CD8-positive, alpha-beta memory T cell (primary cell): Measurements from ENCODE around the gene CALR3. TPM values are rescaled to one million over a fixed set of nuclear protein-coding genes. Genes with fewer than 3 reads are reported as not detected.
"Not testable (repeated sequence)": the region's sequence is repeated elsewhere in the genome, so short reads cannot be mapped to it uniquely, and the experiment has no call there.

Source experiments
- CTCF ChIA-PET: fragments of 350-600 bp; sonication (Branson Sonifier 250); formaldehyde crosslinking; loops from one replicate; lab custom pipeline; 2021; ENCODE audit warnings: antibody characterized with exemption; lab: Charles Lee
- POLR2A ChIA-PET: fragments of 350-600 bp; sonication (Branson Sonifier 250); formaldehyde crosslinking; loops from one replicate; lab custom pipeline; 2021; ENCODE audit warnings: antibody characterized with exemption; lab: Charles Lee
- DNase-seq, 5 donors: peaks; one replicate each; pipeline versions ENCODE4 v3.0.0 to v3.0.0-alpha.2; 2020 to 2022; ENCODE audit warnings: mixed read lengths in 1 of 5
- H3K27ac ChIP-seq: one replicate; pipeline ENCODE4 v1.7.0; 2013; ENCODE audit warnings: low read depth, mild to moderate bottlenecking, low read length, moderate library complexity
- H3K27me3 ChIP-seq: 2 replicates; pipeline ENCODE4 v1.7.0; 2013; ENCODE audit warnings: low read length, mild to moderate bottlenecking; ENCODE audit not compliant: insufficient read depth, poor library complexity, severe bottlenecking
- H3K36me3 ChIP-seq: 2 replicates; pipeline ENCODE4 v1.7.0; 2013; ENCODE audit warnings: mild to moderate bottlenecking, low read length, moderate library complexity; ENCODE audit not compliant: insufficient read depth
- H3K4me1 ChIP-seq: 2 replicates; pipeline ENCODE4 v1.7.0; 2013; ENCODE audit warnings: mild to moderate bottlenecking, low read length, moderate library complexity; ENCODE audit not compliant: insufficient read depth
- H3K4me3 ChIP-seq: 2 replicates; pipeline ENCODE4 v1.7.0; 2013; ENCODE audit warnings: mild to moderate bottlenecking, low read length
- H3K9me3 ChIP-seq: 2 replicates; pipeline ENCODE4 v1.7.0; 2013; ENCODE audit warnings: mild to moderate bottlenecking, low read length
- H3K27ac Mint-ChIP-seq, 8 donors: one replicate each; pipeline ENCODE4 v1.8.0; 2020 to 2021; ENCODE audit warnings: mixed read lengths in 8 of 8, mild to moderate bottlenecking in 6 of 8, inconsistent platforms in 3 of 8, moderate library complexity in 3 of 8
- H3K27me3 Mint-ChIP-seq, 2 donors: one replicate each; pipeline ENCODE4 v1.8.0; 2020 to 2021; ENCODE audit warnings: mixed read lengths in 2 of 2, mild to moderate bottlenecking in 1 of 2, moderate library complexity in 1 of 2
- H3K36me3 Mint-ChIP-seq, 3 donors: one replicate each; pipeline ENCODE4 v1.8.0; 2020 to 2021; ENCODE audit warnings: mixed read lengths in 3 of 3, inconsistent platforms in 1 of 3, mild to moderate bottlenecking in 1 of 3
- H3K4me1 Mint-ChIP-seq, 3 donors: one replicate each; pipeline ENCODE4 v1.8.0; 2020 to 2021; ENCODE audit warnings: mixed read lengths in 3 of 3, inconsistent platforms in 1 of 3, mild to moderate bottlenecking in 1 of 3
- H3K4me3 Mint-ChIP-seq, 7 donors: one replicate each; pipeline ENCODE4 v1.8.0; 2020 to 2021; ENCODE audit warnings: mixed read lengths in 7 of 7, mild to moderate bottlenecking in 6 of 7, moderate library complexity in 4 of 7, inconsistent platforms in 2 of 7
- H3K9me3 Mint-ChIP-seq, 5 donors: one replicate each; pipeline ENCODE4 v1.8.0; 2020 to 2022; ENCODE audit warnings: mixed read lengths in 5 of 5, mild to moderate bottlenecking in 3 of 5, moderate library complexity in 2 of 5, inconsistent platforms in 1 of 5
- polyA plus RNA-seq: library from polyadenylated mRNA; unstranded; fragments of 300-500 nt; fragmentation: Illumina TruSeq; gene quantifications from one replicate; pipeline ENCODE4 v1.2.3, GENCODE V29; 2021
- total RNA-seq, 2 experiments: library from RNA; stranded (reverse); gene quantifications; one replicate each; pipeline ENCODE4 v1.2.3, GENCODE V29; 2021

CALR3 gene
- not detected for total RNA-seq
- polyA plus RNA-seq, result not detected

GRCh38 chr19:16495982-16496612 is at the start of gene CALR3, which contains the start of gene C19orf44:
CALR3 (minus strand) TSS chr19:16496167; CDS start chr19:16496129, 38 bp downstream.
C19orf44 (plus strand) TSS chr19:16496394; CDS start chr19:16500793, 4,399 bp downstream.
- Mint-ChIP-seq H3K9me3 (no peaks in the 10 kb centered on the region), H3K4me3 (peak within 1 kb of the TSS; percentile 76 to 94 (median 91)), H3K36me3 (peaks cover 1 to 4% (median 1%) of the 10 kb centered on the region in 3 donors), H3K27me3 (no peaks in the 10 kb centered on the region), H3K4me1 (peaks cover 13 to 22% (median 20%) of the 10 kb centered on the region in 3 donors), H3K27ac (peak within 1 kb of the TSS; percentile 28 to 96 (median 93))
- no peaks in the 10 kb centered on the region for H3K27me3 ChIP-seq
- ChIA-PET CTCF (interaction anchor here (0.6 to 1.0 kb wide), 2 partner anchors 54 to 251 kb away, joined by 3 read pairs; no protein-coding TSS in a partner anchor), POLR2A (interaction anchor here (0.6 to 1.5 kb wide), 3 partner anchors 47 to 1107 kb away, joined by 3 to 4 read pairs (median 3); no protein-coding TSS in a partner anchor)
- no peaks in the 10 kb centered on the region for H3K9me3 ChIP-seq
- peak within 1 kb of the TSS; percentile 79 for H3K4me3 ChIP-seq
- peak within 1 kb of the TSS; percentile 64 for H3K27ac ChIP-seq
- H3K36me3 ChIP-seq, result no peaks in the 10 kb centered on the region
- peak; percentile 94 to 97 (median 96) for DNase-seq
- H3K4me1 ChIP-seq, result peaks cover 10% of the 10 kb centered on the region

GRCh38 chr19:16544473-16545231 is 48.7 kb upstream of the CALR3 start:
- no peaks in the 10 kb centered on the region for H3K27me3 Mint-ChIP-seq
- POLR2A ChIA-PET, result no interaction called here
- H3K27ac ChIP-seq, result no peak overlapping the region

DNA sequence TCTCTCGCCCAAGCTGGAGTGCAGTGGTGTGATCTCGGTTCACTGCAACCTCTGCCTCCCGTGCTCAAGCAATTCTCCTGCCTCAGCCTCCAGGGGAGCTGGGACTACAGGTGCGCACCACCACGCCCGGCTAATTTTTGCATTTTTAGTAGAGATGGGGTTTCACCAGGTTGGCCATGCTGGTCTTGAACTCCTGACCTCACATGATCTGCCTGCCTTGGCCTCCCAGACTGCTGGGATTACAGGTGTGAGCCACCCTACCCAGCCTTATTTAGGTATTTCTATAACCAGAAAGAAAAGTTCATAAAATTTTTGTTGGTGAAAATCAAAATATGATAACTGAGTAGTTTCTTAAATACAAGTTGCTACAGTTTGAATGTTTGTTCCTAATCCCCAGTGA is 47.8 kb upstream of the CALR3 start:
- H3K9me3 Mint-ChIP-seq, H3K9me3 ChIP-seq, H3K27me3 Mint-ChIP-seq, H3K27me3 ChIP-seq, CTCF ChIA-PET, DNase-seq: not testable (repeated sequence)
- H3K27ac Mint-ChIP-seq, result peak overlapping the region in 7 of 8 donors; percentile 52 to 95 (median 72)
- peak overlapping the region; percentile 85 to 98 (median 91) for H3K4me3 Mint-ChIP-seq
- Histone ChIP-seq H3K36me3 (peaks cover 12% of the 10 kb centered on the region), H3K4me1 (peaks cover 32% of the 10 kb centered on the region), H3K4me3 (peak overlapping the region; percentile 99), H3K27ac (peak overlapping the region; percentile 95)
- H3K36me3 Mint-ChIP-seq, result peaks cover 0 to 25% (median 2%) of the 10 kb centered on the region in 3 donors
- POLR2A ChIA-PET, result interaction anchor here (0.6 to 1.7 kb wide), 7 partner anchors 28 to 815 kb away, joined by 3 to 15 read pairs (median 4); no protein-coding TSS in a partner anchor
- H3K4me1 Mint-ChIP-seq, result peaks cover 32 to 47% (median 40%) of the 10 kb centered on the region in 3 donors

More at GRCh38 chr19:16544473-16545231, 48.7 kb upstream of the CALR3 start:
- no peak overlapping the region for H3K4me3 ChIP-seq
- peaks cover 27 to 41% (median 35%) of the 10 kb centered on the region in 3 donors for H3K4me1 Mint-ChIP-seq
- H3K4me3 Mint-ChIP-seq, result peak overlapping the region; percentile 6 to 74 (median 38)
- H3K27ac Mint-ChIP-seq, result peak overlapping the region; percentile 7 to 94 (median 42)
- CTCF ChIA-PET, result no interaction called here
- no peaks in the 10 kb centered on the region for H3K27me3 ChIP-seq
- DNase-seq, result no peak
- peaks cover 8% of the 10 kb centered on the region for H3K36me3 ChIP-seq
- peaks cover 0 to 22% (median 2%) of the 10 kb centered on the region in 3 donors for H3K36me3 Mint-ChIP-seq
- H3K9me3 ChIP-seq, result no peaks in the 10 kb centered on the region
- peaks cover 28% of the 10 kb centered on the region for H3K4me1 ChIP-seq
- H3K9me3 Mint-ChIP-seq, result no peaks in the 10 kb centered on the region

GRCh38 chr19:16542910-16543472 is 47.0 kb upstream of the CALR3 start:
- Histone ChIP-seq H3K27ac (peak overlapping the region; percentile 95), H3K27me3 (no peaks in the 10 kb centered on the region), H3K4me1 (peaks cover 32% of the 10 kb centered on the region), H3K9me3 (no peaks in the 10 kb centered on the region), H3K4me3 (peak overlapping the region; percentile 99), H3K36me3 (peaks cover 12% of the 10 kb centered on the region)
- ChIA-PET CTCF (interaction anchor here (1.1 kb wide), 1 partner anchor 24 kb away, joined by 4 read pairs; no protein-coding TSS in a partner anchor), POLR2A (interaction anchor here (0.6 to 2.1 kb wide), 9 partner anchors 23 to 816 kb away, joined by 3 to 15 read pairs (median 4); no protein-coding TSS in a partner anchor)
- H3K36me3 Mint-ChIP-seq, result peaks cover 0 to 30% (median 2%) of the 10 kb centered on the region in 3 donors
- DNase-seq, result no peak
- no peaks in the 10 kb centered on the region for H3K27me3 Mint-ChIP-seq
- H3K27ac Mint-ChIP-seq, result peak overlapping the region; percentile 69 to 95 (median 94)
- H3K4me1 Mint-ChIP-seq, result peaks cover 38 to 53% (median 46%) of the 10 kb centered on the region in 3 donors
- H3K9me3 Mint-ChIP-seq, result no peaks in the 10 kb centered on the region
- H3K4me3 Mint-ChIP-seq, result peak overlapping the region; percentile 85 to 98 (median 91)

DNA sequence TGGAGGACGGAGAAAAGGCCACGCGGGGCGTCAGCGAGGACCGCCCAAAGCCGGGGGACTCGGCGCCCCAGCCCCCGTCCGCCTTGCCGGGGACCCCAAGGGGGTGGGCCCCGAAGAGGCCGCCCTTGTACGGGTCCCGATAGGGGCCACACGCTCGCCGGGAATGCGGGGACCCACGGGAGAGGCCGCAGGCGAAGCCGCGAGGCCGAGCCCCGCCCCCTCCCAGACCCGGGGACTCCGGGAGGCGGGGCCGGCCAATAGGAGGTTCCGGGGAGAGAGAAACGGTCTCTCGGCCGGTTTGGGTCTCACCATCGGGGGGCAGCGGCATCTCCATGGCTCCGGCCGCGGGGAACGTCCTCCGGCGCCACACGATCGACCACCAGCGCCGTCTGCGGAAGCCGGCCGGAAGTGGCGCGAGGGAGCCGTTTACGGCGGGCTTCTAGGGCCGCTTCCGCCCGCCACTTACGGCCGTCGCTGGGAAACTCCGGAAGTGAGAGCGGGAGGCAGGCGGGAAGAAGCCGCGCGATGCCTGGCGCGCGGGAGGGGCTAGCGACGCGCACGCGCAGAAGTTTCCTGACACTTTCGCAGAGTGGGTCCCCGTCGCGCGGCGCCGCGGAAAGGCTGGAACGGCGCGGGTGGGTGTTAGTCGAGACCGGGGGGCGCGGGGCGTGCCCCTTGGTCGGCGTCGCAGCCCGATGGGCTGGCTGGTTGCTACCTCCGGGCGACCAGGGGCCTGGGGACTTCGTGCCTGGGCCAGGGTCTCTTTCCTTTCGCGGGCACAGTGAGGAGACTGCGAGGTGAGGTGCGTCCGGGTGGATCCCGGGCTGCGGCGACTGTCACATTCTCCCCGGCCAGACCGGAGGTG is 46.3 kb upstream of the CALR3 start, which contains the start of gene CHERP:
Gene CHERP (minus strand): TSS at position 393 of the 865 bp plus-strand sequence. CDS start 59 bp downstream, at position 334.
- peaks cover 12% of the 10 kb centered on the region for H3K36me3 ChIP-seq
- peak within 1 kb of the TSS; percentile 99 for H3K4me3 ChIP-seq
- CTCF ChIA-PET, result interaction anchor here (1.1 kb wide), 1 partner anchor 25 kb away, joined by 4 read pairs; no protein-coding TSS in a partner anchor
- no peaks in the 10 kb centered on the region for H3K27me3 ChIP-seq
- POLR2A ChIA-PET, result interaction anchor here (0.7 to 2.1 kb wide), 5 partner anchors 24 to 117 kb away, joined by 3 to 8 read pairs (median 4); no protein-coding TSS in a partner anchor
- H3K4me1 Mint-ChIP-seq, result peaks cover 43 to 61% (median 54%) of the 10 kb centered on the region in 3 donors
- peaks cover 36% of the 10 kb centered on the region for H3K4me1 ChIP-seq
- no peaks in the 10 kb centered on the region for H3K9me3 ChIP-seq
- peak within 1 kb of the TSS; percentile 95 for H3K27ac ChIP-seq
- H3K27me3 Mint-ChIP-seq, result no peaks in the 10 kb centered on the region
- H3K27ac Mint-ChIP-seq, result peak within 1 kb of the TSS; percentile 78 to 96 (median 94)
- no peaks in the 10 kb centered on the region for H3K9me3 Mint-ChIP-seq
- H3K4me3 Mint-ChIP-seq, result peak within 1 kb of the TSS; percentile 85 to 98 (median 91)
- DNase-seq, result peak; percentile 93 to 97 (median 94)
- H3K36me3 Mint-ChIP-seq, result peaks cover 0 to 38% (median 5%) of the 10 kb centered on the region in 3 donors

- Histone ChIP-seq H3K36me3 (peaks cover 12% of the 10 kb centered on the region), H3K27ac (peak overlapping the region; percentile 95), H3K4me1 (peaks cover 36% of the 10 kb centered on the region), H3K27me3 (no peaks in the 10 kb centered on the region), H3K4me3 (peak overlapping the region; percentile 99), H3K9me3 (no peaks in the 10 kb centered on the region)
- Mint-ChIP-seq H3K4me3 (peak overlapping the region; percentile 85 to 98 (median 91)), H3K9me3 (no peaks in the 10 kb centered on the region), H3K4me1 (peaks cover 44 to 63% (median 55%) of the 10 kb centered on the region in 3 donors), H3K27ac (peak overlapping the region; percentile 78 to 96 (median 92)), H3K36me3 (peaks cover 0 to 44% (median 5%) of the 10 kb centered on the region in 3 donors), H3K27me3 (no peaks in the 10 kb centered on the region)
- peak in 1 of 5 donors; percentile 13 for DNase-seq
- POLR2A ChIA-PET, result interaction anchor here (2.1 kb wide), 1 partner anchor 25 kb away, joined by 8 read pairs; no protein-coding TSS in a partner anchor
- CTCF ChIA-PET, result no interaction called here
Observed at GRCh38 chr19:16541526-16542044, 45.6 kb upstream of the CALR3 start.
